SK-N-SH (cell line): ENCODE results near the gene FGB. TPM values are rescaled to one million over a fixed set of nuclear protein-coding genes. Genes with fewer than 3 reads are reported as not detected.

Source experiments
- CTCF ChIA-PET: fragments of 300-600, 350-600 bp; formaldehyde crosslinking; extraction: SDS; loops from one replicate; lab custom pipeline; 2021; lab: Yijun Ruan, JAX
- POLR2A ChIA-PET: fragments of 350-600 bp; sonication (Branson Sonifier 250); formaldehyde crosslinking; extraction: SDS; loops from one replicate; lab custom pipeline; 2020; ENCODE audit warnings: antibody characterized with exemption, inconsistent platforms; lab: Yijun Ruan, JAX
- DNase-seq: peaks from one replicate; pipeline ENCODE4 v3.0.0; 2012
- H2AFZ ChIP-seq: fragments of 200-600 bp; sonication (generic); 2 replicates; pipeline ENCODE4 v1.8.1; 2016; ENCODE audit warnings: antibody characterized with exemption, mild to moderate bottlenecking, low read depth
- H3F3A ChIP-seq: fragments of 200-600 bp; sonication (generic); replicated peaks from 2 replicates; pipeline ENCODE3; 2016; ENCODE audit warnings: antibody characterized with exemption, mild to moderate bottlenecking; ENCODE audit not compliant: insufficient read depth
- H3K27ac ChIP-seq, 2 experiments: fragments of 200-500 bp in 1 of 2; fragments of 200-600 bp in 1 of 2; sonication (Bioruptor generic) in 1 of 2; sonication (generic), shearing (Covaris generic) in 1 of 2; 2 replicates each; pipeline versions ENCODE4 v1.5.1 to v1.6.1; 2014 to 2016; ENCODE audit warnings: low read depth in 2 of 2, inconsistent platforms in 1 of 2, low read length in 1 of 2, mild to moderate bottlenecking in 1 of 2, mixed read lengths in 1 of 2
- H3K27me3 ChIP-seq: fragments of 200-600 bp; sonication (generic), shearing (Covaris generic); 2 replicates; pipeline ENCODE4 v1.6.1; 2016; ENCODE audit warnings: mixed run types; ENCODE audit not compliant: insufficient read depth
- H3K36me3 ChIP-seq, 2 experiments: fragments of 200-500 bp in 1 of 2; fragments of 200-600 bp in 1 of 2; sonication (Bioruptor generic) in 1 of 2; sonication (generic) in 1 of 2; replicated peaks in 1 of 2; 2 replicates each; pipeline versions ENCODE3 to v1.5.1; 2014 to 2016; ENCODE audit warnings: low read length in 1 of 2, mild to moderate bottlenecking in 1 of 2; ENCODE audit not compliant: insufficient read depth in 2 of 2, control insufficient read depth in 1 of 2
- H3K4me1 ChIP-seq, 2 experiments: fragments of 200-500 bp in 1 of 2; fragments of 200-600 bp in 1 of 2; sonication (Bioruptor generic) in 1 of 2; sonication (generic), shearing (Covaris generic) in 1 of 2; 2 replicates each; pipeline versions ENCODE4 v1.5.1 to v1.6.1; 2014 to 2016; ENCODE audit warnings: low read depth in 1 of 2, low read length in 1 of 2, mixed run types in 1 of 2; ENCODE audit not compliant: insufficient read depth in 2 of 2, control insufficient read depth in 1 of 2
- H3K4me2 ChIP-seq: fragments of 200-600 bp; sonication (generic), shearing (Covaris generic); 2 replicates; pipeline ENCODE4 v1.6.1; 2017; ENCODE audit warnings: mixed run types
- H3K4me3 ChIP-seq, 2 experiments: fragments of 200-500 bp in 1 of 2; fragments of 200-600 bp in 1 of 2; sonication (Bioruptor generic) in 1 of 2; sonication (generic), shearing (Covaris generic) in 1 of 2; 2 replicates each; pipeline versions ENCODE4 v1.5.1 to v1.8.1; 2014 to 2016; ENCODE audit warnings: low read depth in 2 of 2, inconsistent platforms in 1 of 2, low read length in 1 of 2, mild to moderate bottlenecking in 1 of 2, mixed read lengths in 1 of 2, moderate library complexity in 1 of 2
- H3K79me2 ChIP-seq: fragments of 200-600 bp; sonication (generic); 2 replicates; pipeline ENCODE4 v1.8.1; 2017; ENCODE audit warnings: mild to moderate bottlenecking; ENCODE audit not compliant: insufficient read depth
- H3K9ac ChIP-seq: fragments of 200-600 bp; sonication (generic); 2 replicates; pipeline ENCODE4 v1.6.1; 2017; ENCODE audit warnings: mixed run types
- H3K9me2 ChIP-seq: fragments of 200-600 bp; sonication (generic); 2 replicates; pipeline ENCODE4 v1.6.1; 2017; ENCODE audit warnings: mixed run types
- H3K9me3 ChIP-seq: fragments of 200-600 bp; sonication (generic); 2 replicates; pipeline ENCODE4 v1.6.1; 2017; ENCODE audit warnings: mixed run types, mild to moderate bottlenecking, moderate library complexity
- H4K20me1 ChIP-seq: fragments of 200-600 bp; sonication (generic); 2 replicates; pipeline ENCODE4 v1.6.1; 2017; ENCODE audit warnings: mild to moderate bottlenecking, mixed run types; ENCODE audit not compliant: insufficient read depth
- CHD2 ChIP-seq: fragments of 150-350 bp; IDR thresholded peaks from 2 replicates; pipeline ENCODE4 v1.6.1; 2018; ENCODE audit warnings: low read length; ENCODE audit not compliant: partially characterized antibody
- ELF1 ChIP-seq: IDR thresholded peaks from 2 replicates; pipeline ENCODE4 v1.4.0; 2012
- FOSL2 ChIP-seq: IDR thresholded peaks from 2 replicates; pipeline ENCODE4 v1.4.0; 2012; ENCODE audit warnings: low read depth, mild to moderate bottlenecking, moderate library complexity, borderline replicate concordance
- FOXJ3 ChIP-seq: sonication (generic); formaldehyde crosslinking; IDR thresholded peaks from 2 replicates; pipeline ENCODE4 v1.5.1; 2020; ENCODE audit warnings: mild to moderate bottlenecking, missing genetic modification reagents
- FOXM1 ChIP-seq: IDR thresholded peaks from 2 replicates; pipeline ENCODE4 v1.4.0; 2012; ENCODE audit warnings: low read depth, mild to moderate bottlenecking
- GABPA ChIP-seq: IDR thresholded peaks from 2 replicates; pipeline ENCODE4 v1.4.0; 2012; ENCODE audit warnings: low read depth, mild to moderate bottlenecking
- GATA2 ChIP-seq: sonication (generic); formaldehyde crosslinking; IDR thresholded peaks from 2 replicates; pipeline ENCODE4 v1.5.0; 2020; ENCODE audit warnings: mild to moderate bottlenecking, missing genetic modification reagents
- MEF2A ChIP-seq: IDR thresholded peaks from 2 replicates; pipeline ENCODE4 v1.4.0; 2012; ENCODE audit warnings: low read depth, borderline replicate concordance
- NFIC ChIP-seq: IDR thresholded peaks from 2 replicates; pipeline ENCODE4 v1.4.0; 2012; ENCODE audit warnings: borderline replicate concordance
- NRF1 ChIP-seq: IDR thresholded peaks from 2 replicates; pipeline ENCODE4 v1.6.1; 2012; ENCODE audit warnings: low read depth, mild to moderate bottlenecking, low read length
- PBX3 ChIP-seq: IDR thresholded peaks from 2 replicates; pipeline ENCODE4; 2012
- RAD21 ChIP-seq: IDR thresholded peaks from 2 replicates; pipeline ENCODE4 v1.6.1; 2012; ENCODE audit warnings: mild to moderate bottlenecking, low read length
- RCOR1 ChIP-seq: fragments of 150-350 bp; IDR thresholded peaks from 2 replicates; pipeline ENCODE4 v1.6.1; 2017; ENCODE audit warnings: antibody characterized with exemption, low read length
- RXRA ChIP-seq: IDR thresholded peaks from 2 replicates; pipeline ENCODE4 v1.4.0; 2012; ENCODE audit warnings: low read depth, mild to moderate bottlenecking, borderline replicate concordance
- TAF1 ChIP-seq: IDR thresholded peaks from 2 replicates; pipeline ENCODE4 v1.6.1; 2012; ENCODE audit warnings: low read depth, mild to moderate bottlenecking, low read length, moderate library complexity, borderline replicate concordance
- TEAD4 ChIP-seq: IDR thresholded peaks from 2 replicates; pipeline ENCODE4 v1.4.0; 2012; ENCODE audit warnings: mild to moderate bottlenecking, borderline replicate concordance; ENCODE audit not compliant: insufficient read depth
- YY1 ChIP-seq: IDR thresholded peaks from 2 replicates; pipeline ENCODE4 v1.4.0; 2012; ENCODE audit warnings: low read depth, mild to moderate bottlenecking
- ZBTB33 ChIP-seq: IDR thresholded peaks from 2 replicates; pipeline ENCODE4 v1.4.0; 2012; ENCODE audit warnings: low read depth, borderline replicate concordance
- WGBS: methylation state at CpG from one replicate; pipeline ENCODE4 v1.1.6; 2017; ENCODE audit warnings: low lambda C conversion rate; 5-methylcytosine and 5-hydroxymethylcytosine counted together
- polyA plus RNA-seq, 3 experiments: library from polyadenylated mRNA; depleted of rRNA; stranded (reverse); fragments of >200 nt; gene quantifications; 2 replicates each; pipeline ENCODE4 v1.2.3, GENCODE V29; 2012
- TF ChIP-seq, protein P1 (sequence below): fragments of 150-350 bp; IDR thresholded peaks from 2 replicates; pipeline ENCODE4 v1.6.1; 2016; ENCODE audit warnings: mild to moderate bottlenecking, low read depth, low read length
- TF ChIP-seq, protein P2 (sequence below): IDR thresholded peaks from 2 replicates; pipeline ENCODE4 v1.6.1; 2012; ENCODE audit warnings: mild to moderate bottlenecking, low read depth, low read length, moderate library complexity
- TF ChIP-seq, protein P3 (sequence below): IDR thresholded peaks from 2 replicates; pipeline ENCODE4 v1.4.0; 2012; ENCODE audit warnings: low read depth

FGB gene
- polyA plus RNA-seq, 1 of the 3 experiments (the other 2 are of a cell fraction) = not detected

- Histone ChIP-seq H2AFZ (no peak overlapping the region), H3K36me3 (no peaks in the 10 kb centered on the region), H3K4me1 (0 out of 4 replicates have a peak, but pooled peaks cover 0 to 6% of the 10 kb centered on the region in 2 experiments), H3F3A (no peaks in the 10 kb centered on the region), H3K27me3 (peaks cover 17% of the 10 kb centered on the region), H4K20me1 (no peaks in the 10 kb centered on the region), H3K79me2 (no peaks in the 10 kb centered on the region), H3K27ac (no peak overlapping the region), H3K4me2 (no peak overlapping the region), H3K9me2 (no peaks in the 10 kb centered on the region), H3K9ac (no peak overlapping the region), H3K4me3 (no peak overlapping the region), H3K9me3 (no peaks in the 10 kb centered on the region)
- DNase-seq = no peak
- TF ChIP-seq TEAD4 (no peak), CHD2 (no peak), RCOR1 (no peak), ZBTB33 (no peak), NFIC (no peak), PBX3 (no peak), NRF1 (no peak), FOSL2 (no peak), ELF1 (no peak), GABPA (no peak), YY1 (no peak), RAD21 (no peak), TAF1 (no peak), RXRA (no peak), MEF2A (no peak)
- POLR2A ChIA-PET = no interaction called here
- WGBS = 48% methylated on average over 4 of the region's 4 CpGs
- CTCF ChIA-PET = interaction anchor here (0.8 kb wide), 1 partner anchor 96 kb away, joined by 3 read pairs; no protein-coding TSS in a partner anchor
Measured at GRCh38 chr4:154527308-154527707, 35.5 kb upstream of the FGB start.

- H3K9me2 ChIP-seq = no peaks in the 10 kb centered on the region
- DNase-seq = no peak
- no peaks in the 10 kb centered on the region for H4K20me1 ChIP-seq
- H3K9ac ChIP-seq = no peak overlapping the region
- CTCF ChIA-PET = interaction anchor here (0.7 to 1.1 kb wide), 4 partner anchors 20 to 116 kb away, joined by 3 read pairs; no protein-coding TSS in a partner anchor
- 2% methylated on average over 2 of the region's 2 CpGs for WGBS
- POLR2A ChIA-PET = no interaction called here
- H3K36me3 ChIP-seq = no peaks in the 10 kb centered on the region
- H3K4me1 ChIP-seq = 0 out of 4 replicates have a peak, but pooled peaks cover 0 to 6% of the 10 kb centered on the region in 2 experiments
- H3F3A ChIP-seq = peaks cover 5% of the 10 kb centered on the region
- no peaks in the 10 kb centered on the region for H3K79me2 ChIP-seq
- no peak overlapping the region for H3K27ac ChIP-seq
- no peak overlapping the region for H3K4me3 ChIP-seq
- H2AFZ ChIP-seq = no peak overlapping the region
- H3K9me3 ChIP-seq = no peaks in the 10 kb centered on the region
- H3K27me3 ChIP-seq = peaks cover 12% of the 10 kb centered on the region
- H3K4me2 ChIP-seq = no peak overlapping the region
- TF ChIP-seq, protein P1, sequence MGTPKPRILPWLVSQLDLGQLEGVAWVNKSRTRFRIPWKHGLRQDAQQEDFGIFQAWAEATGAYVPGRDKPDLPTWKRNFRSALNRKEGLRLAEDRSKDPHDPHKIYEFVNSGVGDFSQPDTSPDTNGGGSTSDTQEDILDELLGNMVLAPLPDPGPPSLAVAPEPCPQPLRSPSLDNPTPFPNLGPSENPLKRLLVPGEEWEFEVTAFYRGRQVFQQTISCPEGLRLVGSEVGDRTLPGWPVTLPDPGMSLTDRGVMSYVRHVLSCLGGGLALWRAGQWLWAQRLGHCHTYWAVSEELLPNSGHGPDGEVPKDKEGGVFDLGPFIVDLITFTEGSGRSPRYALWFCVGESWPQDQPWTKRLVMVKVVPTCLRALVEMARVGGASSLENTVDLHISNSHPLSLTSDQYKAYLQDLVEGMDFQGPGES = no peak
- TF ChIP-seq FOXJ3 (CRISPR knock-in tag) (no peak), FOXM1 (no peak), FOSL2 (no peak), TAF1 (no peak), GATA2 (CRISPR knock-in tag) (no peak), RAD21 (no peak), RCOR1 (no peak), MEF2A (no peak)
- TF ChIP-seq, protein P2, sequence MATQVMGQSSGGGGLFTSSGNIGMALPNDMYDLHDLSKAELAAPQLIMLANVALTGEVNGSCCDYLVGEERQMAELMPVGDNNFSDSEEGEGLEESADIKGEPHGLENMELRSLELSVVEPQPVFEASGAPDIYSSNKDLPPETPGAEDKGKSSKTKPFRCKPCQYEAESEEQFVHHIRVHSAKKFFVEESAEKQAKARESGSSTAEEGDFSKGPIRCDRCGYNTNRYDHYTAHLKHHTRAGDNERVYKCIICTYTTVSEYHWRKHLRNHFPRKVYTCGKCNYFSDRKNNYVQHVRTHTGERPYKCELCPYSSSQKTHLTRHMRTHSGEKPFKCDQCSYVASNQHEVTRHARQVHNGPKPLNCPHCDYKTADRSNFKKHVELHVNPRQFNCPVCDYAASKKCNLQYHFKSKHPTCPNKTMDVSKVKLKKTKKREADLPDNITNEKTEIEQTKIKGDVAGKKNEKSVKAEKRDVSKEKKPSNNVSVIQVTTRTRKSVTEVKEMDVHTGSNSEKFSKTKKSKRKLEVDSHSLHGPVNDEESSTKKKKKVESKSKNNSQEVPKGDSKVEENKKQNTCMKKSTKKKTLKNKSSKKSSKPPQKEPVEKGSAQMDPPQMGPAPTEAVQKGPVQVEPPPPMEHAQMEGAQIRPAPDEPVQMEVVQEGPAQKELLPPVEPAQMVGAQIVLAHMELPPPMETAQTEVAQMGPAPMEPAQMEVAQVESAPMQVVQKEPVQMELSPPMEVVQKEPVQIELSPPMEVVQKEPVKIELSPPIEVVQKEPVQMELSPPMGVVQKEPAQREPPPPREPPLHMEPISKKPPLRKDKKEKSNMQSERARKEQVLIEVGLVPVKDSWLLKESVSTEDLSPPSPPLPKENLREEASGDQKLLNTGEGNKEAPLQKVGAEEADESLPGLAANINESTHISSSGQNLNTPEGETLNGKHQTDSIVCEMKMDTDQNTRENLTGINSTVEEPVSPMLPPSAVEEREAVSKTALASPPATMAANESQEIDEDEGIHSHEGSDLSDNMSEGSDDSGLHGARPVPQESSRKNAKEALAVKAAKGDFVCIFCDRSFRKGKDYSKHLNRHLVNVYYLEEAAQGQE = no peak
- TF ChIP-seq, protein P3, sequence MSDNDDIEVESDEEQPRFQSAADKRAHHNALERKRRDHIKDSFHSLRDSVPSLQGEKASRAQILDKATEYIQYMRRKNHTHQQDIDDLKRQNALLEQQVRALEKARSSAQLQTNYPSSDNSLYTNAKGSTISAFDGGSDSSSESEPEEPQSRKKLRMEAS = no peak
Measured at GRCh38 chr4:154528869-154529268, 33.9 kb upstream of the FGB start.
